ENCODE measurements around the gene RBMS2.

DNA sequence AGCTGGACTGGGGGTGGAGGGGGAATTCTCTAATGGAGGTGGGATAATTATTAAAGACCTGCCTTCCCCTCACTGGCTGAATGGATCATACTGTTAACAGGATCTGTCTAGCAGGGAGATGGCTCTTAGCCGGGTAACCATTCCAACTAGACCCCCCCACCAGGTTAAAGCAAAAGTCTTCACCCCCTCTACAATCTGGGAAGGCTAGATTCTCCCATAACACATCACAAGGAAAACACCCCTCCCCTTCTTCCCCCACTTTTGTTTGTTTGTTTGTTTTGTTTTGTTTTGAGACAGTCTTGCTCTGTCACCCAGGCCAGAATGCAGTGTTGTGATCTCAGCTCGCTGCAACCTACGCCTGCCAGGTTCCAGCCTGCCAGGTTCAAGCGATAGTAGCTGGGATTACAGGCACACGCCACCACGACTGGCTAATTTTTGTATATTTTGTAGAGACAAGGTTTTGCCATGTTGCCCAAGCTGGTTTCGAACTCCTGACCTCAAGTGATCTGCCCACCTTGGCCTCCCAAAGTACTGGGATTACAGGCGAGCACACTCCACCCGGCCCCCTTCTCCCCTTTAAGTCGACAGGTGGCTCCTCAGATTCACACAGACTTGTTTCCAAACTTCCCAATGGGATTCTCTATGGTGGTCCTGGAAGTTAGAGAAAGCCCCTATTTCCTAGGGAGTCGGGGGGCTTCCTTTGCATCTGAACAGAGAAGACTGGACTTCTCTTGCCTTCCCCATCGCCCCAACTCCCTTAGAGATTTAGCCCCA is 112.0 kb downstream of the RBMS2 start:
- no peak for TF ChIP-seq POLR2AphosphoS5 (IDR thresholded peaks at IDR 0.05)
- TF ChIP-seq, protein P1, sequence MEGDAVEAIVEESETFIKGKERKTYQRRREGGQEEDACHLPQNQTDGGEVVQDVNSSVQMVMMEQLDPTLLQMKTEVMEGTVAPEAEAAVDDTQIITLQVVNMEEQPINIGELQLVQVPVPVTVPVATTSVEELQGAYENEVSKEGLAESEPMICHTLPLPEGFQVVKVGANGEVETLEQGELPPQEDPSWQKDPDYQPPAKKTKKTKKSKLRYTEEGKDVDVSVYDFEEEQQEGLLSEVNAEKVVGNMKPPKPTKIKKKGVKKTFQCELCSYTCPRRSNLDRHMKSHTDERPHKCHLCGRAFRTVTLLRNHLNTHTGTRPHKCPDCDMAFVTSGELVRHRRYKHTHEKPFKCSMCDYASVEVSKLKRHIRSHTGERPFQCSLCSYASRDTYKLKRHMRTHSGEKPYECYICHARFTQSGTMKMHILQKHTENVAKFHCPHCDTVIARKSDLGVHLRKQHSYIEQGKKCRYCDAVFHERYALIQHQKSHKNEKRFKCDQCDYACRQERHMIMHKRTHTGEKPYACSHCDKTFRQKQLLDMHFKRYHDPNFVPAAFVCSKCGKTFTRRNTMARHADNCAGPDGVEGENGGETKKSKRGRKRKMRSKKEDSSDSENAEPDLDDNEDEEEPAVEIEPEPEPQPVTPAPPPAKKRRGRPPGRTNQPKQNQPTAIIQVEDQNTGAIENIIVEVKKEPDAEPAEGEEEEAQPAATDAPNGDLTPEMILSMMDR (IDR thresholded peaks at IDR 0.05) = no peak
- TF ChIP-seq POLR2A (IDR thresholded peaks at IDR 0.05) = no peak
- TF ChIP-seq EP300 (IDR thresholded peaks at IDR 0.05) = no peak

Measured in upper lobe of left lung (tissue), 4 donors.